ENCODE measurements around the gene PIAS2.
"Not testable (repeated sequence)": the region's sequence is repeated elsewhere in the genome, so short reads cannot be mapped to it uniquely, and the experiment has no call there.

The PIAS2 gene

DNA sequence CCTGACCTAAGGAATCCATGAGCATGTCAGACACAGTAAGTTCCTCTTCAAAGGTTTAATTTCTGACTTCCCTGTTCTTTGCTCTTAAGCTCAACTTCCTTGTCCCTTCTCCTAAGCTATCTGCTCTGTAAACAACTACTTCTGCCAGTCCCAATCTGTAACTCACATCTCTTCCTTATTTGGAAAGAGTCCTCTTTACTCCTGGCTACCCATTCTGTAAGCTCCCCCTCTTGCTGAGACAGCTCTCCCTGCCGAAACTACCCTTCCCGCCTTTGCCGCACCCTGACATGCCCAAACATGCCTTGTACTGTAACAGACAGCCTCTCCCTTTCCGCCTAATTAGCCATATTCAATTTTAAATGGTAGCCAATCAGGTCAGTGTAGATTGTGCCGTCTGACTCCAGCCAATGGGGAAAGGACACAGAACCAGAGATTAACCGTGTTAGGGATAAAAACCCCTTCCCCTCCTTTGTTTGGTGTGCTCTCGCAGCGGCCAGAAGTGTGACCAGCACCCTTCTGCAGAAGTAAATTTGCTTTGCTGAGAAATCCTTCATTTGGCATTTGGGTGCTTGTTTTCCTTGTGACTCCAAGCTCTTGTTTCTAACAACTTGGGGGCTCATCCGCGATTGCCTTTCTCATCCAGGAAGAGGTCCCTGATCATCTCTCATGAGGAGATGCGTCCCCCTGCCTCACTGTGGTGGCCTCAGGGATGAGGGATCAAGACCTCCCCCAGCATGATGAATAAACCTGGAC lies 49.0 kb downstream of the PIAS2 start:
- no peaks in the 10 kb centered on the region for H3K27me3 Mint-ChIP-seq
- H3K27ac Mint-ChIP-seq, result no peak overlapping the region
- peaks cover 21% of the 10 kb centered on the region for H3K9me3 Mint-ChIP-seq
- H3K36me3 Mint-ChIP-seq, result peaks cover 45% of the 10 kb centered on the region
- no peak overlapping the region for H3K4me3 Mint-ChIP-seq
- H3K4me1 Mint-ChIP-seq, result peaks cover 51% of the 10 kb centered on the region

DNA sequence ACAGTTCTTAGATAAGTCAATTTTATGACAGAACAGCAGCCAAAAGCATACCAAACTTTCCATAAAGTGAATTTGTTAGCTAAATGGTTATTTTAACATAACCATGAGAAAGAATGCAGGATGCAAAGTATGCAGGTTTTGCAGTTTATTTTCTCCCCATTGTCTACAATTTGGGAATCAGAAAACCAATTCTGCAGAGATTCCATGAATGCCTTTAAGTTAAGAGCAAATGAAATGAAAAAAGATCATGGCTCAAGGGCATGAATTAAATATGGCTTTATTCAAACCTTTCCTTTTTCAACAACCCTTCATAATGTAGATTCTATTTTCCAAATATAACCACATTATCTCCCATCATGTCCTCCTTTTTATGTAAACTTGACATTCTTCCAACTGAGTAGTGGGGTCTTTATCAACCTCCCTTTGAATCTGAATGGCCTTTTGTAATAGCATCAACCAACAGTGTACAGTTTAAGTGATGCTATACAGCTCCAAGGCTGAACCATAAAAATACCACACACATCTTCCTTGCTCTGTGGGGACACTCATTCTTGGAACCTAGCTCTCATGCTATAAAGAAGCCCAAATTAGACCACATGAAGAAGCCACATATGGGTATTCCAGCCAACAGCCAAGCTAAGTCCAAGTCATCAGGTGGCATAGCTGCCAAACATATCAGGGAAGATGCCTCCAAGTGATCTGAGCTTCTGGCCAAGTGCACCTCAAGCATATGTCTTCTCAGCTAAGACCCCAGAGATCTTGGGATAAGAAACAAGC lies 49.8 kb downstream of the PIAS2 start:
- peaks cover 44% of the 10 kb centered on the region for H3K36me3 Mint-ChIP-seq
- H3K4me3 Mint-ChIP-seq, result no peak overlapping the region
- peaks cover 45% of the 10 kb centered on the region for H3K4me1 Mint-ChIP-seq
- H3K27ac Mint-ChIP-seq, result no peak overlapping the region
- peaks cover 14% of the 10 kb centered on the region for H3K9me3 Mint-ChIP-seq
- no peaks in the 10 kb centered on the region for H3K27me3 Mint-ChIP-seq

- Mint-ChIP-seq H3K27ac (no peak overlapping the region), H3K36me3 (peaks cover 38% of the 10 kb centered on the region), H3K27me3 (no peaks in the 10 kb centered on the region), H3K9me3 (peaks cover 12% of the 10 kb centered on the region), H3K4me1 (peaks cover 42% of the 10 kb centered on the region), H3K4me3 (no peak overlapping the region)
These were observed 50.8 kb downstream of the PIAS2 start for GRCh38 chr18:46866523-46866922.

DNA sequence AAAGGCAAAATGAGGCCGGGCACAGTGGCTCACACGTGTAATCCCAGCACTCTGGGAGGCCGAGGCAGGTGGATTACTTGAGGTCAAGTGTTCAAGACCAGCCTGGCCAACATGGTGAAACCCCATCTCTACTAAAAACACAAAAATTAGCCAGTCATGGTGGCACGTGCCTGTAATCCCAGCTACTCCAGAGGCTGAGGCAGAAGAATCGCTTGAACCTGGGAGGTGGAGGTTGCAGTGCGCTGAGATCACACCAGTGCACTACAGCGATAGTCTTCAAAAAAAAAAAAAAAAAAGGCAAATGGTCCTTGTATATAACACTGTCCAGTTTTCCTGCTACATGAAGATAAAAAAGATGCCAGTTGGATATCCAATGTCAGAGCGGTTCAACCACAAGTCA lies 52.1 kb downstream of the PIAS2 start:
- H3K4me3 Mint-ChIP-seq, H3K27me3 Mint-ChIP-seq, H3K27ac Mint-ChIP-seq, H3K9me3 Mint-ChIP-seq: not testable (repeated sequence)
- Mint-ChIP-seq H3K4me1 (peaks cover 37% of the 10 kb centered on the region), H3K36me3 (peaks cover 37% of the 10 kb centered on the region)

DNA sequence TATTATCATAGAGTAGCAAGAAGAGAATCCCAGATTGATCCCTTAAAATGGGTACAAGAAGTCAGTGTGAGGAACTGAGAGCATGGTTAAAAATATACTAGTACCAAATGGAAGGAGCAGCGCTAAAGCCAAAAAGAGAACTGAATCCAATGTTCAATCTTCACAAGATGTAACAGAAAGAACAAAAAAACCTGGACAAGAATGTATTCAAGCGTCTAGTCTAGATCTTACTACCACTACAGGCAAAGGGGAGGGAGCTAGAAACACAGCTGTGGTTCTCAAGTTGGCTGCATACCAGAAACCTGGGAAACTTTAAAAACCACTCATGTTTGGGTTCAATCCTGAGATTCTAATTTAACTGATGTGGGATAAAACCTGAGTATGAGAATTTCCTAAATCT lies 57.5 kb downstream of the PIAS2 start:
- no peak overlapping the region for H3K27ac Mint-ChIP-seq
- peaks cover 28% of the 10 kb centered on the region for H3K4me1 Mint-ChIP-seq
- no peak overlapping the region for H3K4me3 Mint-ChIP-seq
- peaks cover 40% of the 10 kb centered on the region for H3K36me3 Mint-ChIP-seq
- H3K27me3 Mint-ChIP-seq, result no peaks in the 10 kb centered on the region
- H3K9me3 Mint-ChIP-seq, result no peaks in the 10 kb centered on the region

DNA sequence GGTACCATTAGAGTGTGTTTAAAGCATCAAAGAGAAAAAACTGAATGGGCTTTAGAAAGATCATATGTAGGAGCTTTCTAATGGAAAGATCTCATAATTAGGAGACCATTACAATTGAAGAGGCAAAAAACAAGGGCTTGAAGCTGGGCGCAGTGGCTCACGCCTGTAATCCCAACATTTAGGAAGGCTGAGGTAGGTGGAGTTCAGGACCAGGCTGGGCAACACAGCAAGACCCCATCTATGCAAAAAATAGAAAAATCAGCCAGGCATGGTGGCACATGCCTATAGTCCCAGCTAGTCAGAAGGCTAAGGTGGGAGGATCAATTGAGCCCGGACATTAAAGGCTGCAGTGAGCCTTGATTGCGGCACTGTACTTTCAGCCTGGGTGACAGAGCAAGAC lies 59.0 kb downstream of the PIAS2 start:
- H3K4me3 Mint-ChIP-seq, result no peak overlapping the region
- H3K9me3 Mint-ChIP-seq, result no peaks in the 10 kb centered on the region
- H3K4me1 Mint-ChIP-seq, result peaks cover 28% of the 10 kb centered on the region
- no peak overlapping the region for H3K27ac Mint-ChIP-seq
- no peaks in the 10 kb centered on the region for H3K27me3 Mint-ChIP-seq
- H3K36me3 Mint-ChIP-seq, result peaks cover 47% of the 10 kb centered on the region

DNA sequence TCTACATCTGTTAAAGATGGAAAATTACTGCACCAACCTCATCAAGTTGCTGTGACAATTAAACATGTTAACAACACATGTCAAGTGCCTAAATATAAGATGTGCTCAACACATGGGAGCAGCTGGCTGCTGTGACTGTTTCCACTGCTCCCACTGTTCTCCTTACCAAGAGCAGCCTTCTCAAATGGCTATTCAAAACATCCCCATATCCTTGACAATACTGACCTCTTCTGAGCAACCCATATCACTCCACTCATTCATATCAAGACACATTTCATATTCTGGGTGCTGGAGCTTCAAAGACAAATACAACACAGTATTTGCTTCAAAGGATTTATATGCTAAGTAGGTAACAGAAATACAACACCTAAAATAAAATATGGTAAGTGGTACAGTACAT lies 60.3 kb downstream of the PIAS2 start:
- no peak overlapping the region for H3K27ac Mint-ChIP-seq
- peaks cover 52% of the 10 kb centered on the region for H3K36me3 Mint-ChIP-seq
- H3K4me3 Mint-ChIP-seq, result no peak overlapping the region
- no peaks in the 10 kb centered on the region for H3K9me3 Mint-ChIP-seq
- H3K27me3 Mint-ChIP-seq, result no peaks in the 10 kb centered on the region
- peaks cover 28% of the 10 kb centered on the region for H3K4me1 Mint-ChIP-seq

DNA sequence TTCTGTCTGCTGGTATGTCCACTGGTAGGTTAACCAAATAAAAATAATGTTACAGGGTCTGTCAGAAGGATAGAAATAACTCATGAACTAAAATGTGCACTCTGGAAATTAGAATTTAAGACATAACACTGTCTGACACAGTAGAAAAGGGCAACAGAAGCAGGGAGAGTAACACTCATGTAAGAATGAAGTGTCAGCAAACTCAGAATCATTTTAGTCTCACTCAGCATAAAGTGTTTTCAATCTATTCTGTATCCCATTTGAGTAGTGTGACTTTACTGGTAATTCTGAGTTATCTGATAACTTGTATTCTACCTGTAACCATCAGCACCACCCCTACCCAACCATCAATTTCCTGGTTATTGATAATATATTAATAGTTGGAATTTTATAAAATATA lies 68.3 kb downstream of the PIAS2 start:
- Mint-ChIP-seq H3K4me1 (peaks cover 7% of the 10 kb centered on the region), H3K27ac (no peak overlapping the region), H3K27me3 (no peaks in the 10 kb centered on the region), H3K36me3 (peaks cover 31% of the 10 kb centered on the region), H3K4me3 (no peak overlapping the region), H3K9me3 (no peaks in the 10 kb centered on the region)

DNA sequence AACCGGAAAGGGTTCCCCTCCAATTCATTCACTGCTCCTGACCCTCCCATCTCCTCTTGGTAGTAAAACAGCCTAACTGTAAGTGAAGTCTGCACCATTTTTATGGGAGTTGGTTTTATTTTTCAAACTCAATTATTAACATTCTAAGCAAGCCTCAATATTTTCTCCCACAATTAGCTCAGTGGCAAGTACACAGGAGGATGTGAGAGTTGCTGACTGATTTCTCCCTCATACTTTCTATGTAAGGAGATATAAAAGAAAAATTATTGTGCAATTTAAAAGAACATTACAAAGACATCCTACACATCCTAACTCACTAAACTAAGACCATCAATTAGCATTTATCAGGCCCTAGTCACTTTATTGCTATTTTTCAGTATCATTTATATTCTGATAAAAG lies 73.9 kb downstream of the PIAS2 start:
- no peaks in the 10 kb centered on the region for H3K27me3 Mint-ChIP-seq
- peaks cover 27% of the 10 kb centered on the region for H3K36me3 Mint-ChIP-seq
- no peaks in the 10 kb centered on the region for H3K9me3 Mint-ChIP-seq
- peaks cover 4% of the 10 kb centered on the region for H3K4me1 Mint-ChIP-seq
- no peak overlapping the region for H3K4me3 Mint-ChIP-seq
- no peak overlapping the region for H3K27ac Mint-ChIP-seq

DNA sequence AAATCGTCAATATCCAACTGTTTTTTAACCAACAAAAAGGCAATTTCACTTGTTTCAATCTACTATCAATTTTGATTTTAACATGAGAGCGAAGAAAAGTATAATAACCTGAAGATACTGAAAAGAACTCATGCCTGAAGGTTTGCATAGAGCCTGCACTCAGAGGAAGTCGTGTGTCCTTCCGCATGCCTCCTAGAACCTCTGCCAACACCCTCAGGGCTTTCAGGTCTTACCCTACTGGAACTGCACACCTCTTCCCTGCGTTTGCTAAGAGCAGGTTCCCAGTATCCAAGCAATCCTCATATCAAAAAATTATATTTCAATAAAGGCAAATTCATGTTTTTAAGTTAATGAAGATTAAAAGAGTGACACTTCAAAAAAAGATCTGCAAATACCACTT lies 74.7 kb downstream of the PIAS2 start:
- Mint-ChIP-seq H3K4me3 (no peak overlapping the region), H3K27me3 (no peaks in the 10 kb centered on the region), H3K27ac (no peak overlapping the region), H3K4me1 (peaks cover 3% of the 10 kb centered on the region), H3K36me3 (peaks cover 27% of the 10 kb centered on the region), H3K9me3 (no peaks in the 10 kb centered on the region)

DNA sequence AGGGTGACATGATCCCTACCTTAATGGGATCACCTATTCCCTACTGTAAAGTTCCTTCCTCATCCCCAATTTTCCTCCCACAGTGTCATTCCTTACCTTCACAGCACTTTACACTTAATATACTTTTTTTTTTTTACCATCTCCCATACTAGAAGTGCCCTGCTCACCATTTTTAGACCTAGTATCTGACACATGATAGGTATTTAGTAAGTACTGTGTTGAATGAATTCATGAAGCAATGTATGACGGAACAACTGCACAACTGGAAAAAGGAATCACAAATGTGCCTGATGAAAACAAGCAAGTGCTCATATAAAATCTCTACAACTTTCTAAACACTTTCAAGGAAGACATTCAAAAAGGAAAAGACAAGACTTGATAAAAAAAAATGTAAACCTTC lies 83.4 kb downstream of the PIAS2 start:
- peaks cover 36% of the 10 kb centered on the region for H3K36me3 Mint-ChIP-seq
- no peaks in the 10 kb centered on the region for H3K9me3 Mint-ChIP-seq
- H3K27me3 Mint-ChIP-seq, result no peaks in the 10 kb centered on the region
- H3K4me3 Mint-ChIP-seq, result no peak overlapping the region
- H3K27ac Mint-ChIP-seq, result no peak overlapping the region
- no peaks in the 10 kb centered on the region for H3K4me1 Mint-ChIP-seq

DNA sequence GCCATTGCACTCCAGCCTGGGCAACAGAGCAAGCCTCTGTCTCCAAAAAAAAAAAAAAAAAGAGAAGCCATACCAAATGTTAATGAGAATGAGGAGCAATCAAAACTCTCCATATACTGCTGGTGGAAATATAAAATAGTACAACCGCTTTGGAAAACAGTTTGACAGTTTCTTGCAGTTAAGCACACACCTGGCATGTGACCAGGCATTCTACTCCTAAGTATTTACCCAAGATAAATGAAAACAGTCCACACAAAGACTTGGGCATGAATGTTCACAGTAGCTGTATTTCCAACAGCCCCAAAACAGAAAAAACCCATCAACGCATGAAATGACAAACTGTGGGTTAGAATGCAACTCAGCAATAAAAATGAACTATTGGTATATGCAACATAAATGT lies 84.5 kb downstream of the PIAS2 start:
- H3K9me3 Mint-ChIP-seq, result no peaks in the 10 kb centered on the region
- peaks cover 34% of the 10 kb centered on the region for H3K36me3 Mint-ChIP-seq
- no peaks in the 10 kb centered on the region for H3K27me3 Mint-ChIP-seq
- no peaks in the 10 kb centered on the region for H3K4me1 Mint-ChIP-seq
- no peak overlapping the region for H3K4me3 Mint-ChIP-seq
- no peak overlapping the region for H3K27ac Mint-ChIP-seq

DNA sequence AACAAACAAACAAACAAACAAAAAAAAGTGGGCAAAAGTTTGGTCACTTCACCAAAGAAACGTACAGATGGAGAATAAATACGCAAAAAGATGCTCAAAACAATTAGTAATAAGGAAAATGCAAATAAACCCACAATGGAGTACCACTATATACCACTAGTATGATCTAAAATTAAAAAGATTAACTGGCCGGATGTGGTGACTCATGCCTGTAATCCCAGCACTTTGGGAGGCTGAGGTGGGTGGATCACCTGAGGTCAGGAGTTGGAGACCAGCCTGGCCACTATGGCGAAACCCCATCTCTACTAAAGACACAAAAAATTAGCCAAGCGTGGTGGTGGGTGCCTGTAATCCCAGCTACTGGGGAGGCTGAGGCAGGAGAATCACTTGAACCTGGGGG lies 84.9 kb downstream of the PIAS2 start:
- not testable (repeated sequence) for H3K4me1 Mint-ChIP-seq, H3K27ac Mint-ChIP-seq, H3K27me3 Mint-ChIP-seq, H3K4me3 Mint-ChIP-seq, H3K9me3 Mint-ChIP-seq
- H3K36me3 Mint-ChIP-seq, result peaks cover 33% of the 10 kb centered on the region

DNA sequence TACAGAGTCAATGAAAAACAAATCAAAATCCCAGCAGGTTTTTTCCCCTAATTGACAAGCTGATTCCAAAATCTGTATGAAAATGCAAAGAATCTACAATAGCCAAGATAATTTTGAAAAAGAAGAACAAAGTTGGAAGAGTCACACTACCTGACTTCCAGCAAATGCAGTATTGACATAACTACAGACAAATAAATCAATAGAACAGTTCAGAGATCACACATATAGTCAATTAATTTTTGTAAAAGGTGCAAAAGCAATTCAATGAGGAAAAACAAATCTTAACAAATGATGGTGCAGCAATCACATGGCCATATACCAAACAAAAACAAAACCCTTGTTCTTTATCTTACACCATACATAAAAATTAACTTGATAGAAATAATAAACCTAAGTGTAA lies 85.9 kb downstream of the PIAS2 start:
- Mint-ChIP-seq H3K36me3 (peaks cover 34% of the 10 kb centered on the region), H3K27me3 (no peaks in the 10 kb centered on the region), H3K27ac (no peak overlapping the region), H3K9me3 (no peaks in the 10 kb centered on the region), H3K4me1 (no peaks in the 10 kb centered on the region), H3K4me3 (no peak overlapping the region)

- Mint-ChIP-seq H3K27me3 (no peaks in the 10 kb centered on the region), H3K9me3 (no peaks in the 10 kb centered on the region), H3K36me3 (peaks cover 36% of the 10 kb centered on the region), H3K4me1 (no peaks in the 10 kb centered on the region), H3K27ac (no peak overlapping the region), H3K4me3 (no peak overlapping the region)
These were observed 86.7 kb downstream of the PIAS2 start for GRCh38 chr18:46830633-46831032.

- Mint-ChIP-seq H3K36me3 (peaks cover 37% of the 10 kb centered on the region), H3K27ac (no peak overlapping the region), H3K4me3 (no peak overlapping the region), H3K4me1 (no peaks in the 10 kb centered on the region), H3K27me3 (no peaks in the 10 kb centered on the region), H3K9me3 (no peaks in the 10 kb centered on the region)
These were observed 87.4 kb downstream of the PIAS2 start for GRCh38 chr18:46829947-46830346.

Data from activated naive CD4-positive, alpha-beta T cell treated with anti-CD3 and anti-CD28 coated beads, Interleukin-2, amount 50 U/mL, for 24 hours (primary cell).